ENCODE measurements around the gene EFHC2.

- no peak for TF ChIP-seq CTCF (IDR thresholded peaks at IDR 0.05)
- TF ChIP-seq POLR2A (IDR thresholded peaks at IDR 0.05): no peak
These were observed 108.9 kb downstream of the EFHC2 start for GRCh38 chrX:44234541-44234940.
